Measurements from ENCODE around the gene GALNS.
A peak's percentile ranks its signal among the peaks of the same experiment; 100 is the strongest.

Gene GALNS

DNA sequence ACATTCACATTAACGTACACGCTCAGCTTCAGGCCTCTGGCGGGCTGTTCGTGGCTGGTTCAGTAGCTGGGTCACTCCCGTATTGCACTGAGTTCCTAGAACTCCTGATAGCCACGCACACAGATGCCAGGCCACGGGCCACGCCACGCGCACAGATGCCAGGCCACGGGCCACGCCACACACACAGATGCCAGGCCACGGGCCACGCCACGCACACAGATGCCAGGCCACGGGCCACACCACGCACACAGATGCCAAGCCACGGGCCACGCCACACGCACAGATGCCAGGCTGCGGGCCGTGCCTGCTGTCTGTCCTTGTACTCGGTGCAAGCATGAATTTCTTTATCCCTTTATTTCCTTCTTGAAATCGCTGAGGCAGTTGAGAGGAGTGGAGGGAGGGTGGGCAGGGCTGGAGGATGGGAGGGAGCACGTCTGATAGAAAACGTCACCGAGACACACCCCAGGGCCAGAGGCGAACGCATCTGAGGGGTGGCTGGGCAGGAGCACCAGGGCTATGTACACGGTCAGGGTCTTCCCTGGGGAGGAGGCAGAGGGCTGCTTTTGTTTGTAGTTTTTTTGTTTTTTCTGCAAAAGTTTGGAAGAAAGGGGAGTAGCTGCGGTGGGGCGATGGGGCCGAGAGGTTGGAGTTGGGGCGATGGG, 18.3 kb upstream of the GALNS start:
- DNase-seq: no peak

DNA sequence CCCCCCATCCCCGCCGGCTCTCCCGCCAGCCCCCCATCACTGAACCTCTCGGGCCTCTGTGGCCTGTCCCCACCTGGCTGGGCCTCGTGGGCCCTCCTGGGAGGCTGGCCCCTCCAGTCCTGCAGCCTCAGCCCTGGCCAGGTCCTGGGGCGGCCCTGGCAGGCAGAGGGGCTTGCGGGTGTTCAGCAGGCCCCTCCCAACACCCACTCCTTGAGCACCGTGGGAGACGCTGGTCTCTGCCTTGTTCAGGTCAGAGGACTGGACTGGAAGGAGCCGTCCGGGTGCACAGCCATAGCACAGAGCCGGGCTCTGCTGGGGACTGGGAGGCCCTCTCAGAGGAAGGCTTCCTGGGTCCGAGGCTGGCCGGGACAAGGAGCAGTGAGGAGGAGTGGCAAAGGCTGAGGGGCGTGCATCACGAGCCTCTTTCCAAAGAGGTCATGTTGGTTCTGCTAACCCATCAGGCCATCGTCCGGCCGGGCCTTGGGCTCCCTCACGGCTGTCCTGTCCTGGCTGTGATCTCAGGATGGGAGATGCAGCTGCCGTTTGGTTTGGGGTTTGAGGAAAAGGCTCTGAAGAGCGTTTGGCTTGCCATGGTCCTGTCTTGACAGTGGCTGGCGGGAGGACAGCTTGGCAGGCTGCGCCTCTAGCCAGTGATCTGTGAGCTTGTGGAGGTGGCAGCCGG, 16.0 kb upstream of the GALNS start:
- DNase-seq: no peak

DNA sequence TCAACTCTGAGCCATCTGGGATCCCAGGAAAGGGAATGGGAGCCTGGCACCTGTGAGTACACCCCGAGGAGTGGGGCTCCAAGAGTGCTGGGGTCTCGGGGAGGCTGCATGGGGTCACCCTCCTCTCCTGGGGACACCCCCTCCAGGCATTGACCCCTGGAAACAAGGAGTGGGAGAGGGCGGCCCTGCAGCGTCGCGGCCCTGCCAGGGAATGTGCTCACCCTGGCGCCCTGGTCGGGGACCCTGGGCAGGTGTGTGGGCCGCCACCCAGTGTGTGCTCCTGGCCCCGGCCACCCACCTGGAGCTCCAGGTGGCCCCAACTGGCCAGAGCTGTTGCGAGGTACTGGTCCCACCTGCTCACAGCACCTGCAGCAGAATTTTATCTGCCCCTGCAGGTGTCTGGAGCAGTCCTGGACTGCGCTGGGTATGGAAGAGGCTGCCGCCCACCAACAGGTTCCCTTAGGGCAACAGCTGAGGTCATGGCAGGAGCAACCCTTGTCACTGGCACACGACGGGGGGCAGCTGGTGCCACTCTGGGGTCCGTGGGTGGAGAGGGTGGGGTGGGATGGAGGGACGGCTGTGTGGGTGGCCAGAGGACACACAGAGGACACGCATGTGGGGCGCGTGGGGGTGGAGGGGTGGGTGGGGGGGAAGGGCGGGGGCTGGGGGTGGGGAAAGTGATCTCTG, 15.1 kb upstream of the GALNS start:
- DNase-seq: no peak

DNA sequence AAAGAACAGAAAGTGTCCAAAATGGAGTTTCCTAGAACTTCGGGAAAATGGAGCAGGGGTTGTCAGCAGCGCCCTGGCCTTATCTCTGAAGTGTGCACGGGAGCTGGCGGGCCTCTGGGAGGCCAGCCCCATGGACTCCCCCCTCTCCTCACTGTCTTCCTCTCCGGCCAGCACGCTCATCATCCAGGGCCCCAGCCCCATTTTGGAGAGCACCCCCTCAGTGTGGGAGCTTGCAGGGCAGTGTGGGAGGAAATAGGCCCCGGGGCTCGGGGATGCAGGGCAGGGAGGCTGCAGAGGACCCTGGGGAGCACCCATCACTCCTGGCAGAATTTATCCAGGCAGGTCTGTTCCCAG, 14.6 kb upstream of the GALNS start:
- DNase-seq: no peak

DNA sequence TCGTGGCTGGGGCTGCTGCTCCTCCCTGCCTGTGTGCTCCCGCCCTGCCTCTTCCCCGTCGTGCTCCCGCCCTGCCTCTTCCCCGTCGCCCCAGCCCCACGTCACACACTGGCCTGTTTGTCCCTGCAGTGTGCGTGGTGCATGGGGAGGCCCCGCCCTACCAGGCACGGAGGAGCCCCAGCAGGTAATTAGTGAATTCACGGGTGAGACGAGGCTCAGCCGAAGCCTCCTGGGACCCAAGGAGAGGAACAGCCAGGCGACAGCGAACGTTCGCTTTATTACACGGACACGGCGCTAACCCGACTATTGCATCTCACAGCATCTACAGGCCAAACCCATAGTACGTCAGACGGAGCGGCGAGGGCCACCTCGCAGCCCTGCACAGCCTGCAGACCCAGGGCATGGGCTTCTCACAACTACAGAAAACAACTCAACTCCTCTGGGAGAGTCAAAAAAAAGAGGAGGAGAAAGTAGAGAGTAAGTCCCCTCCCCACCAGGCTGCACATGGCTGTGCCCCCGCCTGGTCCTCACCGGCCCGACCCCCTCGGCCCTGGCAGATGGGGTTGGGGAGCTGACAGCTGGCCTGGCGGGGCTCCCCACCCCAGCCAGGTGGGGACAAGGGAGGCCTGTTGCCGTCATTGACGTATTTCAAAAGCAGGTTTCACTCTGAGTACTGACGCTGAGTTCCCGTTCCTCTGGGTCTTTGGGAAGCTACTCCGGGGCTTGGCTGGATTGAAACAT, 14.0 kb upstream of the GALNS start:
- peak; percentile 6 to 22 for DNase-seq

DNA sequence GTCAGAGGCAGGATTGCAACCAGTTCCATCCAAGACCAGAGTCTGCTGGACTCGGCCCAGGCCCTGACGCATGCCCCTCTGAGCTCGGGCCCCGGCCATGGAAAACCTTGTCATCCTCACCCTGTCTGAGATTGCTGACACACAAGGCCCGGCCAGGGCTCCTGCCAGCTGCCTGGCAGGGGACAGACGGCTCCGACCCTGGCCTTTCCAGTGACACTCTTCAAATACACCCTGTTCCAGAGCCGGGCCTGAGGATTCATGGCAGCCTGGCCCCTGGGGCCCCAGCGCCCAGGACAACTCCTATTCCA, 12.9 kb upstream of the GALNS start:
- DNase-seq: no peak

DNA sequence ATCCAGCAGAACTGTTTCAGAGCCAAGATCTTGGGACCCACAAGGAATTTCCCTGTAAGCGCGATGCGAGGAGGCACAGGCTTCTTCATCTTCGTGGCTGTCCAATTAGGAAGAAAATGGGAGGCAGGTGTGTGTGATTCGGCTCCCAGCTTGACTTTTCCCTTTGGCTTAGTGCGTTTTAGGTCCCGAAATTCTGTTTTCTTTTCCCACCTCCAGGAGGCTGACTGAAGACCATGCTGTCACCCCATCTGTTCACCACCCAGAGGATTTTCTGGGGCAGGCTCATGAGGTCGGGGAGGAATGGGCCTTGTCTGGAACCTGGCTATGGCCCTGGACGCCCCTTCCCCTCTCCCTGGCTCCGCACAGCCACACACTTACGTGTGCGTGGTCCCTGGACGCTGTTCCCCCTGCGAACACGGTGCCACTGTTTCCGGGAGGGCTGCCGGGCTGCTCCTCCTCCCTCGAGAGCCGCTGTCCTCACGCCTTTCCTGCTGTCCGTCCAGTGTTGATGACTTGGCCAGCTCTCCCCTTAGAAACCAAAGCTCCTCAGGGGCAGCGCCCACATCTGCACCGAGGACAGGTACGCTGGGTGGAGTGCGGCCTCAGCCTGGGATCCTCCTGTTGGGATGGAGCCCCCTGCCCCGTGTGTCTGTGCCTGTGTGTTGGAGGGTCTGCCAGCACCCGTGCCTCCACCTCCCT, 12.4 kb upstream of the GALNS start:
- no peak for DNase-seq

DNA sequence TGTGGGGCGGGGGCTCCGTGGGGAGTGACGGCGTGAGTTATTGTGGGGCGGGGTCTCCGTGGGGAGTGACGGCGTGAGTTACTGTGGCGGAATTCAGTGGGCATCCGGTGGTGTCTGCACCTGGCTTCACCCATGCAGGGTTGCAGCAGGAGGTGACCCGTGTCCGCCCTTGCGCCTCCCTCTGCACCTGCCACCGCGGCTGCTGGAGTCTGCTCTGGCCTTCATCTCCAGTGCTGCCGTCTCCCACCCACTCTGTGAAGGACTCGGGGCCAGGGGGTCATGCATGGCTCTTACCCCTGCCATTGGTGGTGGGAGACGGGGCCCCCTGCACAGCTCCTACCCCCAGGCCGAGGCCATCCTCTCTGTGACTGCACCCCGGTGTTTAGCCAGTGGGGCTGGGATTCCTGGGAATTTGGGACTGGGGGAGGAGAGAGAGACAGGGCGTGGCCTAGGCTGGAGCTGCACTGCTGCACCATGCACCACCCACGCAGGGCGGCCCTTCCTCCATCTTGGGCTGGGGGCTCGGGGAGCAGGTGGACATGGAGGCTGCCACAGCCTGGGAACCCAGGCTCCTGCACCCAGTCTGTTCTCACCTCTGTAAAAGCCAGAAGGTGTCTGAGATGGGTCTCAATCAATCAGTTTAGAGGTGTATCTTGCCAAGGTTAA, 11.0 kb upstream of the GALNS start:
- no peak for DNase-seq

DNA sequence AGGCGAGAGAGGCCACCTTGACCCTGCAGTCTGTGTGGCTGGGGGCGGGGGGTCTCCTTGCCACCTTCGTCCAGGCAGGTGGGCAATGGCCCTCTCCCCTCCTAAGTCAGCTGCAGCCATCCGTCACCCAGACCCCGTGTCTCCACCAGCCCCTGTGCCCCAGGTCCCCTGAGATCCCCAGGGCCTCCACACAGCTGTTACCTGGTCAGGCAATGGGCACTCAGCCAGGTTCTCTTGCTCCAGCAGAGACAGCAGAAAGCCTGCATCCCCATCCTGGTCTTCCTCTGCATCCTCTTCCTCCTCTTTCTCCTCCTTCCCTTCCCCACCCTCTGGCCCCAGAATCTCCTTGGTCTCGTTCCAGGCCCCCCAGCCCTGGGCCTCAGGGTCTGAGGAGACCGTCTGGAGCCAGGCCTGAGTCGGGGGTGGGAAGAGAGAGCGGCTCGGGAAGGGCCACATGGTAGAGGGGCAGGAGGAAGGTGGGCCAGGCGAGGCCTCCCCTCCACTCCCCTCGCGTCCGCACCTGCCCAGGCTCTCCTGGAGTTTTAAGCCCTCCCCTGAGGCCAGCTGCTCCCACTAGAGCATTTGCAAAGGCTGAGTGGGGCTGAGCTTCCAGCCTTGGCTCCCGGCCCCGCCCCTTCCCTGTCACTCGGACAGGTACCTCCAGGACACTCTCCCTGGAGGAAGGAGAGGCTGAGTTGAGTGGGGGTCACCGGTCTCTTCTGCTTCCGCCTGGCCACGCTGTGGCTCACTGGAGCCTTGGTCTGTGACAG, 9.6 kb upstream of the GALNS start, which contains the start of gene PABPN1L:
TSS of gene PABPN1L (minus strand) at position 510 of the 770 bp plus-strand sequence. CDS start at position 456, 54 bp downstream.
- no peak for DNase-seq

DNA sequence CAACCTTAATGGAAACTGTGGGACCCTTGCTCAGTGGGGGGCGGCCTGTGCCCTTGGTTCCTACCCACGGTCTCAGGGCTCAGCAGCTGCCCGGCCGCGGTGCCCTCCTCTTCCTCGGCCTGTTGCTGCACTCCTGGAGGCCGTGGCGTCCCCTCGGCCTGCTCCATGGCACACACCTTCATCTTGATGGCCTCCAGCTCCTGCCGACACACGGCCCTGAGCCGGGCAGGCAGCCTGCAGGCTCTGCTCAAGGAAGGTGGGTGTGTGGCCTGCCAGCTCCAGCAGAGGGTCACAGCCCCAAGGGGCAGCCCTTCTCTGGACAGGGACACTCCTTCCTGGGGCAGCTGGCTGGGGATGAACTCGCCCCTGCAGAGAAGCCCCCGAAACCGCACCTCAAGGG, 9.0 kb upstream of the GALNS start:
- no peak for DNase-seq

DNA sequence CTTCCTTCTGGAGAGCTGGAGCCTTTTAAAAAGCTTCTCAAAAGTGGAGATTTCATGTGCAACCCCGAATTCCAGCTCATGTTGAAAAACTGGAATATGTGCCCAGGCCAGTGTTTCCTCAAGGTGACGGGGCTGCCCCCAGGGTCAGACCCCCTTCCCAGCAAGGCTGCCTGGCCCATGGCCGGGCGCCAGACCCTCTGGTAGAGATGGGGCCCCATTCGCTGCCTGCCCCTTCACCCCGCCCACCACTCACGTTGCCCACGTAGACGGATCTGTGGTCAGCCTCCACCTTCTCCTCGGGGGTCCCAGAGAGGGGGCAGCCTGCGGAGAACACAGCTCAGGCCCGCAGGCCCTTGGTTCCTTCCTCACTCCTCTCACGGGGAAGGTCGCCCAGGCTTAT, 8.6 kb upstream of the GALNS start:
- DNase-seq: no peak

DNA sequence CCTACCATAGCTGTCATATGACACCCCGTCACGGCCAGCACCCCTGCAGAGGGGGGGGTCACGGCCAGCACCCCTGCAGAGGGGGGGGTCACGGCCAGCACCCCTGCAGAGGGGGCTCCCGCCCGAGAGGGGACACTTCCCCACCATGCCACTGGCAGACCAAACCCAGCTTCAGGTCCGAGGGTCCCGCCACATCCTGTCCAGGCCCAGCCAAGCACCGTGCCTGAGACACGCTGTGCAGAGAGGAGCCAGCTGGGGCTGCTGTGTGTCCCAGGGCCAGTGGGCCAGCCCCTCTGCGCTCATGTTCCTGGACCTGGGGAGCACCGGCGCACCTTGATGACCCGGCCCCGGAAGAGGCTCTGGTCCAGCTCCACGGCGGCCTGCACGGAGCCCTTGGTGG, 7.8 kb upstream of the GALNS start:
- no peak for DNase-seq

DNA sequence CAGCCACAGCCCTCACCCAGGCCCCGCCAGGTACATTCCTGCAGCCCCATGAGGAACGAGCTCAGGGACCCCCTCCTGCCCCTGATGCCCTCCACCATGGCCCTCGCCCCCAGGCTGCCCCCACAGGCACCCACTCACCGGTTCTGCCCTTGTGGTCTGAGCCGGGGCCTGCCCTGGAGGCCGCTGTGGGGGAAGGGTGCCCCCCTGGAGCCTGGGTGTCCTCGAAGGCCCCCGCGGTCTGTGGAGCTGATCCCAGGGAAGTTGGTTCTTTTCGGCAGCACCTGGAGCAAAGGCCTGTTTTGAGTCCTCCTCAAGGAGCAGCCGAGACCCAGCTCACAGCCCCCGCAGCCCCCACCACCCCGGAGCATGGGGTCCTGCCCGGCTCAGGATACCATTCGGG, 7.4 kb upstream of the GALNS start:
- no peak for DNase-seq

DNA sequence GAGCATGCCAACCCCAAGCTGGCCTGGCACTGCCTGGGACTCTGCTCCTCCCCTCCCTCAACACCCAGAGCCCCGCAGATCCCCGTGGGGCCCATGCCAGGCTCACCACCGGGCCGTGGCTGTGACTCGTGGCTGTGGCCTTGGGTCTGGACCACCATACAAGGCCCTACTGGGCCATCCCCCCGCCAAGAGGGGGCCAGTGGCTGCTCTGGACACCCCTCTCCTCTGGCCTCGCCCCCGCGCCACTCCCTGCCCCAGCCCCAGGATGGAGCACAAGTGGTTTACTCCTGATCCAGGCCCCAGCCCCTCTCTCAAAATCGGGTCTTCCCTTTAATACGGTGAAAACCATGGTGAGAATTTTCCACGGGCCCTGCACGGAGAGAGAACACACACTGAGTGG, 6.7 kb upstream of the GALNS start:
- DNase-seq: no peak

DNA sequence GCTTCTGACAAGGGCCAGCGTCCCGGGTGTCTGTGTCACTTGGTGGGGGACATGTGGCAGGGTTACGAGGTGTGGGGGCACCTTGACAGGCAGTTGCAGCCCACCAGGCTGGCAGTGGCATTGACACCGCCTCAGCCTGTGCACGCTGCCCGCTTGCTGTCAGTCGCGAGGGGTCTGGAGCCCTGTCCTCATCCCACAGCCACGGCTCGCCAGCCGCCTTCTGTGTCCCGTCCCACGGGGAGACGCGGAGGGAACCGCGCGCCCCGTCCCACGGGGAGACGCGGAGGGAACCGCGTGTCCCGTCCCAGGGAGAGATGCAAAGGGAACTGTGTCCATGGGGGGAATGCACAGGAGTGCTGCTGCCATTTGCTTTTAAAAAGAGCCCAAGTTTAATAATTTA, 6.2 kb upstream of the GALNS start:
- no peak for DNase-seq

DNA sequence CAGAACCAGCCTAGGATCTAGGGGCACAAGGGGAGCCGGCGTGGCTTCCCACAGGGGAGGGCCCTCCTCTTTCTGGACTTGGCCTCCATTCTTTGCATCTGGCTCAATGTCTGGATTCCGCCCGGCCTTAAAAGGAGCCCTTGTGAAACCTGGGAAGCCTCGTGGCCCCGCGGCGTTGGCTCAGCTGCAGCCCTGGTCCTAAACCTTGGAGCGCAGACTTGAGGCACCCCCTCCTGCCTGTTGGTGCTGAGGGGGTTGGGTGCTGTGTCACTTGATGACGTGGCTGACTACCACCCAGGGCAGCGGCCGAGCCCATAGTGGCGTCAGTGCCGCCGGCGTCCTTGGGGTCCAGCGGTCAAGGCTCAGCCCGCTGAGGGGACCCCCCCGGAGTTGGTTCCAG, 4.6 kb upstream of the GALNS start:
- DNase-seq: no peak

DNA sequence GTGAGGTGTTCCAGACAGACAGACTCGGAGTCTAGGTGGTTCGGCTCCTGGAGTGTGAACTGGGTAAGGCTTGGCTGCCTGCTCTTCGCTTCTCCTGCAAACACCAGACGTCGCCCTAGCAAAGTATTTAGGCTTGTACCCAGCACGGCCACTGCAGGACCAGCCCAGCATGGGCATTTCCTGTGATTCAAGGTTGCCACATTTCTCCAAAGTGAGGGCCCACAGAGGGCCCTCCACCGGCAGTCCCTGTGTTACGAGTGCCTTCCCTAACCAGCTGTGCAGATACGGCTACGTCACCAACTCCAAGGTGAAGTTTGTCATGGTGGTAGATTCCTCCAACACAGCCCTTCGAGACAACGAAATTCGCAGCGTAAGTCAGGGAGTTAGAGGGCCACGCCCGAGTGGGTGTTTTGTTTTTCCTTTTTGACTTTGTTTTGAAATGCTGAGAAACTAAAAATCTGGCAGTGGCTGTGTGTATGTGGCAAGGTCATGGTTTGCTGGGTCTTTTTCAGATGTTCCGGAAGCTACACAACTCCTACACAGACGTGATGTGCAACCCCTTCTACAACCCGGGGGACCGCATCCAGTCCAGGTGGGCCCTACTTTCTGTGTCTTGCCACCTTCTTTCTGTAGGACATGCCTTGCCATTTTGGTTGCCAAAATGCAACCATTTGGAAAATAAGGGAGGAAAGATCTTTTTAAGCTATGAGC, 2.8 kb upstream of the GALNS start:
- DNase-seq: peak in 1 of 2 donors; percentile 29

DNA sequence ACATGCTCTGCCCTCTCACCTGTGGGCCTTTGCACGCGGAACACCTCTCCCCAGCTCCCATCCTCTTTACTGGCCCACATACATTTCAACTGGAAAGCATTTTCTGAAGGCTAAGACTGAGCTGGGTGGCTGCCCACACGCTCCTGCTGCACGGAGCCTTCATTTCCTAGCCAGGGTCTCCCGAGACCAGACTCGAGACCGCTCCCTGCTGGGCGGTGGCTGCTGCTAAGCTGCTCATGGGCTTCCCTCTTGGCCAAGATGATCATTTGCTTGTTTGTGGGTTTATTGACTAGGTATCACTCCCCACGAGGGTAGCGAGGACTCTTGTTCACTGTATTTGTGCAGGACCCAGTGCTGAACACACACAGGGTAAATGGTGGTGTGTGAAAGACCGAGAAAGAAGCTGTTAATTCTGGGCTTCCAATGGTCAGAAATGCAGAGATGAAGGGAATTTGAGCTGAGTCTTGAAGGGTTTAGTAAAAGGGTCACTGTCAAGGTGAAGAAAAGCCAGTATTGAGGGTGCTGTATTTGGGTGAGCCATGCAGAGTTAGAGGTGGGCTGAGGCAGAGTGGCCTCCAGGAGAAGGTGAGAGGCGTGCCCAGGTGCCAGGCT, 1.1 kb upstream of the GALNS start:
- peak; percentile 74 to 86 for DNase-seq

DNA sequence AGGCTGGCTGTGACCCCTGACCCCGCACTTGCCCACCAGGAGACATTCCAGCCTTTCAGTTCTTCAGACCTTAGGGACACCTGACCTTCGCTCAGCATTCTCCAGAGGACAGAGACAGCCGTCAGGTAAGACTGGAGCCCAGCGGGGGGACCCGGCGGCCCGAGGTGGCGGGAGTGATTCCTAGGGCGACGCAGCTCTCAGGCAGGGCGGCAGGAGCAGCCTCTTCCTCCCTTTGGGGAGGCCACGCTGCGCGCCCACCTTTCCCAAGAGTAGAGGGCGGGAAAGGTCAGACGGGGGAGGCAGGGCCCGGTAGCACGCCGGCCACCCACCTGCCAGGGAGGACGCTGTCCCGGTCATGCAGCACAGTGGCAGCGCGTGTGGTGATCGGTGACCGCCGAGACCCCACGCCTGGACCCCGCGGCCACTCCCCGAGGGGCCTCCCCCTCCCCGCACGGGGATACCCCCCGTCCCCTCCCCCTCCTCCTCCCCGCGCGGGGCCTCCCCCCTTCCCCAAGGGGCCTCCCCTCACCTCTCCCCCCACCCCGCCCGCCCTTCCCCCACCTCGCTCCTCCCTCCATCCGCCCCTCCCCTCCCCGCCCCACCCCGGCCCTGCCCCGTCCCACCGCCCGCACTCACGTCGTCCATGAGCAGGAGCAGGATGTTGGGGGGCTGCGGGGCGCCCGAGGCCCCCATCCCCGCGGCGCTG, 472 bp downstream of the GALNS start:
- DNase-seq: no peak

DNA sequence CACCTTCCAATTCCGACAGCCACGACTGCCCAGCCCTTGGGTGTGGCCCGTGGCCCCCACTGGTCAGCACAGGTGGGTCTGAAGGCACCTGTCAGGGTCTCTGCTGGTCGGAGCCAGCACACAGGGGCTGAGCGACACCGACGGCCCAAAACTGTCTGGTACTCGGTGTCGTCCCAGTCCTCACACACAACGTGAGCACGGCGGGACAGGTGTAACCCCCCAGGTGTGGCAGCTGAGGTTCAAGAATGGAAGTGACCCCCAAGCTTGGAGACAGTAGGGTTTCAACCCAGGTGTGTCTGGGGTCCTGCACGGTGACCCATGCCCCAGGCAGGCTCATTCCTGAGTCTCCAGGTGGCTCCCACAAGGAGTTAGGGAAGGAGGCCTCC, 1.0 kb downstream of the GALNS start:
- no peak for DNase-seq

Data from inflammatory macrophage treated with lipopolysaccharide for 1 hour (primary cell).